Germinal center (tissue), 1 donor: ENCODE measurements around the gene STAB1.

ENCODE experiments used
- DNase-seq: peaks from one replicate; pipeline ENCODE4 v3.0.0; 2012; ENCODE audit warnings: mixed read lengths, low spot score

Gene STAB1

GRCh38 chr3:52534281-52535183 lies 39.4 kb downstream of the STAB1 start:
- DNase-seq = peak; percentile 1

- no peak for DNase-seq
Measured at GRCh38 chr3:52535411-52536111, 40.4 kb downstream of the STAB1 start.

GRCh38 chr3:52536112-52536368 lies 40.9 kb downstream of the STAB1 start:
- DNase-seq = no peak

GRCh38 chr3:52536369-52537164 lies 41.4 kb downstream of the STAB1 start, which contains the start of gene UQCC5:
UQCC5 (plus strand) TSS chr3:52536605; CDS start chr3:52536756, 151 bp downstream.
- peak; percentile 99 for DNase-seq

- no peak for DNase-seq
Measured at GRCh38 chr3:52537165-52537620, 42.1 kb downstream of the STAB1 start.

GRCh38 chr3:52537726-52538421 lies 42.7 kb downstream of the STAB1 start:
- no peak for DNase-seq

GRCh38 chr3:52539010-52539653 lies 44.0 kb downstream of the STAB1 start:
- no peak for DNase-seq

- no peak for DNase-seq
Measured at GRCh38 chr3:52541050-52541449, 45.9 kb downstream of the STAB1 start.

GRCh38 chr3:52544937-52545336 lies 49.8 kb downstream of the STAB1 start:
- DNase-seq = no peak

- DNase-seq = no peak
Measured at GRCh38 chr3:52546111-52546901, 51.2 kb downstream of the STAB1 start.

- no peak for DNase-seq
Measured at GRCh38 chr3:52547143-52547542, 52.0 kb downstream of the STAB1 start.

- no peak for DNase-seq
Measured at GRCh38 chr3:52551118-52551517, 56.0 kb downstream of the STAB1 start.

GRCh38 chr3:52552089-52552488 lies 57.0 kb downstream of the STAB1 start:
- no peak for DNase-seq

- DNase-seq = no peak
Measured at GRCh38 chr3:52554026-52554755, 59.1 kb downstream of the STAB1 start.

- DNase-seq = no peak
Measured at GRCh38 chr3:52555056-52555455, 59.9 kb downstream of the STAB1 start.

- no peak for DNase-seq
Measured at GRCh38 chr3:52557011-52557960, 62.1 kb downstream of the STAB1 start.

GRCh38 chr3:52558436-52558835 lies 63.3 kb downstream of the STAB1 start:
- DNase-seq = no peak

- no peak for DNase-seq
Measured at GRCh38 chr3:52561028-52561747, 66.0 kb downstream of the STAB1 start.
